ENCODE data around the gene NOL11.
A peak's percentile ranks its signal among the peaks of the same experiment; 100 is the strongest.
"Not testable (repeated sequence)": the region's sequence is repeated elsewhere in the genome, so short reads cannot be mapped to it uniquely, and the experiment has no call there.

Gene NOL11

DNA sequence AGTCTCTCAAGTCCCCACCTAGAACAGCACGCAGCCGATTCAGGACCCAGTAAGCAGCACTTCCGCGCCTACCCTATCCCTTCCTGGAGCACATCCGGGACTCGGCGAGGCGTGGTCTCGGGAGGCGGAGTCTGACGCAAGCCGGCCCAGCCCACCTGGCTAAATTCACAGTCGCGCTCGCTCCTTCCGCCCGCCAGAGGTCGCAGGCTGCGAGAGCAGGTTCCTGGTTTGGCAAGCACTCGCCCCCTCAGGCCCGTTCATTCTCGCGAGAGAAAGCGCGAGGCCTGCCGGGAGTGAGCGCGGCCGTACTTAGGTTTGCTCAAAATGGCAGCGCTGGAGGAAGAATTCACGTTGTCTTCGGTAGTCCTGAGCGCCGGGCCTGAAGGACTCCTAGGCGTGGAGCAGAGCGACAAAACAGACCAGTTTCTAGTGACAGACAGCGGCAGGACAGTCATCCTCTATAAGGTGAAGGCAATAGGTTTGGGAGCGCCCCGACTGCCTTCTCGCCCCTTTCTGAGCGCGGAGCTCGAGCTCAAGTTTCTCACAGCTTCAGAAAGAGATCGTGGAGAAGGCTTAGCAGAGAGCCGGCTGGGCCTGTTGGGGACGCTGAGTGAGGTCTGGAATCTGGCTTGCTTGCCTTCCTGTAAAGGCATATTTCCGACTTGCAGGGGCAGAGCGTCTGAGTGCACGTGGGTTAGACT lies at the start of gene NOL11:
Gene NOL11 (plus strand): TSS at position 313 of the 701 bp plus-strand sequence. CDS start 12 bp downstream, at position 325.
- peak; percentile 99 for DNase-seq (ENCODE audit: low read depth, low spot score)

DNA sequence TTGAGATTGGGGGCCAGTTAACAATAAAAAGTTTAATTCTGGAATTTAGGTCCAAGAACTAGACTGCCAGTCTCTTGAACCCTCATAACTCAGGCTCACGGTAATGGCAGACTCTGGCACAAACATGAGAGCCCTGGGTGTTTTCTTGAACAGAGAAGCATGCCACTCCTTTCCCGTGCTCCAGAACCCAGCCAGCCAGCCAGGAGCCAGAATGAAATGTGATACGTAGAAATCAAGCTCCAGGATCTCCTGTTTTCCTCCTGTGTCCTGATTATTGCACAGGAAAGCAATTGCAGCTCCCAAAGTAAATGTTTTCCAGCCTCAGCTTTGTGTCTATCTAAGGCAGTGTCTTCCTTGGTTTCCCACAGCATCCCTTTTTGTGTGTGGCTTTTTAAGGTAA lies 46.2 kb upstream of the NOL11 start:
- DNase-seq (ENCODE audit: low read depth, low spot score), result no peak

DNA sequence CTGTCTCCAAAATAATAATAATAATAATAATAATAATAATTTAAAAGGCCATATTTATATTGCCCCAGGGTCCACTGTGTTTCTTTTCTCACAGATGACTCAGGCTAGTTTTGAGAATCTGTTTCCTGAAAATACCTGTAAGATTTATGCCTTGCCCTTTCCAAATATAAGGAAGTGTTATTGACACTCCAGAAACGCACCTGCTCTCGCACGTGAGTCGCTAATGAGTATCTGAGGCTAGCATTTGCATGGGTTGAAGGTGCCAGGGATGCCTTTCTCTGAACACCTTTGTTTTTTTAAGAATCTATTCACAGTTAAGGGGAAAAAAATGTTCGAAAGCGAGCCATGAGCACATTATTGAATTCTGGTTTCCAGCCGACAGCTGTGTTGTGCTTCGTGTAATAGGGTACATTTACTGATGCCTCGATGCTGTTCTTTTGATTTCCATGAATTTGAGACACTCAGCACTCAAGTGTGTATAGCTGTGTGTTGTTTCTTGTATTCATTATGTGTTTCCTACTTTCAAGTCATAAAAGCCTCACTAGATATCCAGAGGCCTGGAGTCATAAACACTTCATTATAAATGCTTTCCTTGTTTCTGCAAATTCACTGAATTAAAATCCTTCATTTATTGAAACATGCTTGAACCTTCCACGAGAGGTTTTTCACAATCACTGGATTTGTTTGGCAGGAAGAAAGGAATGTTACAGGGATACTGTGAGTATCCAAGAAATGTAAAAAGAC lies 45.0 kb upstream of the NOL11 start:
- DNase-seq (ENCODE audit: low read depth, low spot score), result no peak

DNA sequence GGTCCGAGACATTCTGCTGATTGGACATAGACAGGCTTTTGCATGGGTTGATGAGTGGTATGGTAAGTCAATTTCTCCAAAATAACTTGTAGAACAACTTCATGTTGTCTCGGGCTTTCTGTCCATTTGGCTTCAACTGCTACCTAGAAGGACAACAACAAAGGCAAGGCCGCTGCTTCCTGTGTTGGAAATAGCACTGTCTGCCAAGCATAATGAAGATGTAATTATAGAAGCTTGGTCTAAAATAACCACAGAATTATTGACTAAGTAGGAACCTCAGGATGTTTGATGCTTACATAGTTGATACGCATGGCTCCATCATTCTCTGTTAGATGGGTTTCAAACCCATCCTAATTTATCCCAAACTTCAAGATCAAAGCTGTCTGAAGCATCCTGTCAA lies 42.3 kb upstream of the NOL11 start:
- no peak for DNase-seq (ENCODE audit: low read depth, low spot score)

DNA sequence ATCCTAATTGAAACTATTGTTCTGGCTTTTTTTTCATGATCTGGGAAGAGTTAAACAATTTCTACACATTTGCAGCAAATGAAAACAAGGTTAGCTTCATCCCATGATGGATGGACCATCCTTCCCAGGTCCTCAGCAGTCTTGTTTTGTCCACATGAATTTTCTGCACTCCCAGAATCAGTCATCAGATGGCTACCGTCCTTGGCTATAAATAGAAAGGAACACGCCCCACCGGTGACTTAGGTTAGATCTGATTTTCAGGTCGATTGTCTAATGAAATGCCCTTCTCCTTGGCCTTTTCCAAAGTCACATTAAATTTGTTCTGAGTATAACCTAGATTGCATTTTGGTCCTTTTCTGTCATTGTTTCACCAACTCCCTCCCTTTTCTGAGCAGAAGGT lies 41.4 kb upstream of the NOL11 start:
- no peak for DNase-seq (ENCODE audit: low read depth, low spot score)

DNA sequence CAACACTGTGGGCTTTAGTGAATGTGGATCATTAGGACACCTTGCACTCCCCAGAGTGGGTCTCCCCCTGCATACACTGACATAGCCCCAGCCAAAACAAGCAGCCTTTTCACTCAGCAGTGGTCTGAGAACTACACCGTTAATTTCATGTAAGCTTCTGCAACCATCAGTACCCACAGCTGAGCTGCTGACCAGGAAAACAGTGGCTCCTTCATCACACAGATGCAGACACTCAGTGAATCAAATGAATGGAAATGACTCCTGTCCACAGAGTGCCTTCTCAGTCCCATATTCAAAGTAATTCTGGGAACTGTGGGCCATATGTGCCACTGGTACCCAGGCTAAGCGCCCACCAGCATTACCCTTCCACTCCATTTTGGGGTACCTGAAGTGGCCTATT lies 39.3 kb upstream of the NOL11 start:
- DNase-seq (ENCODE audit: low read depth, low spot score), result no peak

DNA sequence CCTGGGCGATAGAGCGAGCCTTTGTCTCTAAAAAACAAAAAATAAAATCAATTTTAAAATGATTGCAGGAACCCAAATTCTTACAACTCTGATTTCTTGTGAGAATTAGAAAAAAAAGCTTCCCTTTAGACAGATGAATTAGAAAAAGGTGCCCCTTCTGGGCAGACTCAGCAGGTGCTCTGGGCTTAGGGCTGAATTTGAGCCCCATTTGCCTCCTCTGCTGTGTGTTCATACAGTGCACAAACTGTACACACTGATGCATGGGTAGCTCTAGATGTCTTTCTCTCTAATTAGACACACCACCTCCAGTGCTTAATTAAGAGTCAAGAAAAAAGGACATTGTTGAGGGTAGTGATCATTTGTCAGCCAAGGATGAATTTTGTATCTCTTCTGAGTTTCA lies 38.5 kb upstream of the NOL11 start:
- DNase-seq (ENCODE audit: low read depth, low spot score), result no peak

DNA sequence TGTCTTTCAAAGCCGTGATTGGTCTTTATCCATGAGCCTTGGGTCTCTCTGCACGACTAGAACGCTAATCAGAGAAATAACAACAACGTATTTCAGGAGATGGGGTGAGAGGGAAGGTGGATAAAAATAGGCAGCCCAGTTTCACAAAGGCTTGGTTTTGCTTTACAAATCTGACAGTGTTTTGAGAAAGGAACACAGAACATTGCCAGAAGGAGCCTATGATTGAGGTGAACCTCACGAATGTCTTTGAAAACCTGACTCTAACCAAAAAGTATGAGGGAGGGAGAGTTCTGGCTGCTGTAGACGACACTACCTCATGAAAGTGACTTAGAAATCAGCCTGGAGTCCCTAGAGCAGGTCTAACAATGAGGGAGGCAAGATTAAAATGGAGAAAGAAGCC lies 38.0 kb upstream of the NOL11 start:
- no peak for DNase-seq (ENCODE audit: low read depth, low spot score)

DNA sequence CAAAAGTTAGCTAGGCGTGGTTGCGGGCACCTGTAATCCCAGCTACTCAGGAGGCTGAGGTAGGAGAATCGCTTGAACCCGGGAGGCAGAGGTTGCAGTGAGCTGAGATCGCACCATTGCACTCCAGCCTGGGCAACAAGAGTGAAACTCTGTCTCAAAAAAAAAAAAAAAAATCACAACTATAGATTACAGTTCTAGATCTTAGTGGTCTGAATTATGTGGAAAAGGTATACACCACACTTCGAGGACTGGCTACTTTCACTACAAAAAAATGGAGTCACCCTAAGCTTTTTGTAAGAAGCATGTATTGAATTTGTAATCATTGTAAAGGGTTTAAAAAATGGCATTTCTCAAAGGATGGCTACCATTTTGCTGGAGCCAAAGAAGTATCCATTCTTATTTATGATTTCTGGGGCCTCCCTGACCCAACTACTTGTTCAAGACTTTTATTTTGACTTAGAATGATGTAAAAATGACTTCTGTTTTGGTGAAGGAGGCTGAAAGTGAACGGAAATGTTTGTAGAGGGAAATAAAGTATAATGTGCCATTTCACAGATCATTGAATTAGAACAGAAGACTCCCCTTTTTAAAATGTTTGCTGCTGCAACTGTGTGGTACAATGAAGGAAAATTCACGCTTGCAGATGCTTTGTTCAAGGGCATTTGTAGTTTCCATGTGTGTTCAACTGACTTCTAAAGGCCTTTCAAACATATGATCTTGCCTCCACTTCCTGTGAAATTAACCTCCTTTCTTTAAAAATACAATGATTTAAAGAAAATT lies 37.1 kb upstream of the NOL11 start:
- no peak for DNase-seq (ENCODE audit: low read depth, low spot score)

DNA sequence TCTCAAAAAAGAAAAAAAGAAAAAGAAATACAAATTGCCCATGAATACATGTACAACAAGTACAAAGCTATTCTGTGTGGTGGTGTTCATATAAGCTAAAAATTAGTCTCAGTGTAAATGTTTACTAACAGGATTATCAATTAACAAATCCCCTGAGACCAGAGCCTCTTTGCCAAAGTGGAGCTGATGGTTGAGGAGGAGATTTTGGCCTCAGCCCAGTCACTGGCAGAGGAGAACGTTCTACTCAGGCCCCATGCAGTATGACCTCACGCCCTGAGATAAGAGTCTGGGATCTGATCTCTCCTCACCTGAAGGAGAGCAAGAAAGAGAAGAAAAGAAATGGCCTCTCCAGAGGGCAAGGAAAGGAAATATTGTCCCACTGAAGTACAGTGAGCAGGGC lies 35.5 kb upstream of the NOL11 start:
- DNase-seq (ENCODE audit: low read depth, low spot score), result no peak

DNA sequence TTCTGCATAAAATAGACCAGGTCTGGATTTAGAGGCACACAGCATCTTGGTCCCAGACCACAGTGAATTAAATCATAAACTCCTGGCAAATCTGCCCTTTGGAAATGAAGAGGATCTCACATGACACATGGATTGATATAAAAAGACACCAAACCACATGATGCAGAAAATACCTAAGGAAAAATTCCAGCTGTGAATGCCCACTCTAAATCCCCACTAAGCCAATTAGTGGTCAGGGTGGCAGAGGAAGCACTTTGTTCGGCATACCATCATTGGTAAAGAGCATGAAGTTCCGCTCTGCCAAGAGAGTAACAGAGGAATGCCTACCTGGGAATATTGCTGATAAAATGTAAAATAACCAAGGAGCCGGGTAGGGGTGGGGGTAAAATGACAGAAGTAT lies 32.4 kb upstream of the NOL11 start:
- no peak for DNase-seq (ENCODE audit: low read depth, low spot score)

DNA sequence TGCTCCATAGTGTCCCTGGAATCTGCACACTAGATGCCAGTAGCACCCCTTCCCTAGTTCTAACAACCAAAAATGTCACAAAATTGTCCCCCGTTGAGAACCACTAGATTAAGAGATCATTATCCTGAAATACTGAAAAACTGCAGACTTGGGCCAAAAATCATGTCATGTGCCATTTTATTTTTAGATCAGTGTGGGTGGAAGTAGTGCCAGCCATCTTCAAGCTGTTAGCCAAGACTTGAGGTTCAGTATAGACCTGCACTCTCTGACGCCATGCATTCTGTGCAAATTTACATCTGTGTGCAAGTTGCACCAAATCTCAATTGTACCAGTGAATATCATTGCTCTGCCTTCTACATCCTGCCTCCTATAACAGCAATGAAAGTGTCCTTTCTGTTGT lies 31.5 kb upstream of the NOL11 start:
- DNase-seq (ENCODE audit: low read depth, low spot score), result no peak

DNA sequence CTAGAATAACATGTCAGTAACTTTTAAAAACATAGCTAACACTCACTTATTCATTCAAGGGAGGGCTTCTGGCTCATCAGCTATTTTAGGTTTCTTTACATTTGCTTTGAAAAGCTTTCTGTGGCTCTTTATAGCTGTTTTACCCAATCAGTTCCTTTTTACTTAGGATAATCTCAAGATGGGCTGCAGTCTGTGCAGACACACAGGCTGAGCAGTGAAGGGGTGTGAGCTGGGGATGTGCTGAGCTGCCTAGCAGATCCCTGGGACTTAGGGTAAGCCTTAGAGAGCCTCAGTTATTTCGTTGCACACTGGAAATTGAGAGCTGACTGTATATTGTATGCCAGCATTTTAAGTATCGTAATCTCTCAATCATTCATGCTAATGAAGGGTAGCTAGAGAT lies 30.2 kb upstream of the NOL11 start:
- DNase-seq (ENCODE audit: low read depth, low spot score), result no peak

DNA sequence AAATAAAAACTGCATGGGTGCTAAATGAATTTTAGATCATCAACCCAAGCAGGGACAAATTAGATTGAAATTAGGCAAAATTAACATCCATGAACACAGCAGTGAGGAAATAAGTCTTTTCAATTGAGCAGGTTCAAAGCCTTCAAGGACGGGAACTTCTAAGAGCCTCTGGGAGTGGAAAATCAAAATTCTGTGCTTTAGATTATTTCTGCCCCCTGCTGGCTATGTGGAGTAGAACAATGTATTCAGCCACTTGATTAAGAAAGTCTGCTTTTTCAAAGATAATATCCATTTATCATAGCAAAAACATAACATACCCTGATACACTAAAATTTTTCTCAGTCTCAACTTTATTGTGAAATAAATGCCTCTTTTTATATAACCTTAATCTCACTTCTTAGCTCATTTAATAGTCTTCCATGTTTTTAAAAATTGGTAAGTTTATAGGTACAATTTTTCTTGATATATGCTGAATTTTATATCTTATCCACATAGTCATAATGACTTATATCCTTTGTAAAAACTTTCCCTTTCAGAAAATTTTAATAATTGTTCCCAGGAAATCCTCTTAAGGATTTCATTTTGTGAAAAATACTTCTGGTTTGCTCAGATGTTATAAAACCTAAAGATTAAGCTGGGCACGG lies 28.1 kb upstream of the NOL11 start:
- DNase-seq (ENCODE audit: low read depth, low spot score), result peak; percentile 35

DNA sequence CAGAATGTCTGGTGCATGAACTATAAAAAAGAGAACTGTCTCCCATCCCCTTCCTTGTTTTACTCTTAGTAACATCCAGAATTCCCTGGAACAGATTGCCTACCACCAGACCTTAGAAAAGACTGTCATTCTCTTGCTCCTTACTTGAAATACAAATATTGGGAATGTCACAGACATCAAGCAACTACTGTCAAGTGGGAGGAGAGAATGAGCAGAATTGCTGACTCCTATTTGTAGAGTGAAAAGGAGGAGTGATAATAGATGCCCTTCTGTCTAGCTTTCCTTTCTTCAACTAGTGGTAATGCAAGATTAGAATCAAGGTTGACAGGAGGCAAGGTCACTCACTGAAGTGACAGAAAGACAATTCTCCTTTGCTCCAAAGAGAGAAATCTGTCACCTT lies 23.9 kb upstream of the NOL11 start:
- no peak for DNase-seq (ENCODE audit: low read depth, low spot score)

DNA sequence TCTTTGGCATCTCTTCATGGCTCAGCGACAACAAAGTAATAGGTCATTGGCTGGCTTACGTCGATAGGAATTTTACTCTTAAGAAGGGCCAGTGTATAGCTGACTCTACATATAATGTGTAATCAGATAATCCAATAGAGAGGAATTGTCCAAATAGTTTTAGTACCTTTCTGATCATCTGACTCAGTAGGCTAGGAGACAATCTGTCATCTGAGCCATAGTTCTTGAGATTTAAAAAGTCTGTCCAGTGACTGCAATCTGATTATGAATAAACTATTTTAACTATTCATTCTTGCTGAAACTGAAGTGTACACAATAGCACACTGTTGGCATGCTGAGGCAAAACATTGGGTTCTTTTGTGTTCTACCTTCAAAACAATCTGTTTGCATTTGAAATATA lies 21.4 kb upstream of the NOL11 start:
- no peak for DNase-seq (ENCODE audit: low read depth, low spot score)

DNA sequence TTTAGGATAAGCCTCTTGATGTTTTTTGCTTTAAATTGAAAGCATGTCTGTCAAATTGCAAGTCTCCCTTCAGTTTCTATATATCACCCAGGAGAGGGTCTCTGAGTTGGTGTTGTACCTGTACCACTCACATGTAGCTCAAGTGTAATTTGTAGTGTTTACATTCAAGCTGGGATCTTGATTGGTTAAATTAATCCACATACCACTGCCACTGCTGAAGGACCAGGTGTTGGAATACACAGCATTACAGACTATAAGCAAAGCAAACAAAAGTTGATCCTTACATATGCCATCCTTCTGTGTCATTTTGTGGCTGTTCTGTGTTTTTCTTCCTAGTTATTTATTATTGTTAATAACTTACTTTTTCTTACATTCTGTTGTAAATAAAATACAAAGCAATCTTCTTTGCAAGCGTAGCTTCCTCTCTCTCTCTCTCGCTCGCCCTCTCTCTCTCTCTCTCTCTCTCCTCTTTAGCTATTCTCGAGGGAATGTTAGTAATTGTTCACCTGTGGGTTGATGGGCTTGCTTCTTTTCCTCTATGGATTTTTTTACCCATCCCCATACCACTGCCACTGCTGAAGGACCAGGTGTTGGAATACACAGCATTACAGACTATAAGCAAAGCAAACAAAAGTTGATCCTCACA lies 20.8 kb upstream of the NOL11 start:
- no peak for DNase-seq (ENCODE audit: low read depth, low spot score)

DNA sequence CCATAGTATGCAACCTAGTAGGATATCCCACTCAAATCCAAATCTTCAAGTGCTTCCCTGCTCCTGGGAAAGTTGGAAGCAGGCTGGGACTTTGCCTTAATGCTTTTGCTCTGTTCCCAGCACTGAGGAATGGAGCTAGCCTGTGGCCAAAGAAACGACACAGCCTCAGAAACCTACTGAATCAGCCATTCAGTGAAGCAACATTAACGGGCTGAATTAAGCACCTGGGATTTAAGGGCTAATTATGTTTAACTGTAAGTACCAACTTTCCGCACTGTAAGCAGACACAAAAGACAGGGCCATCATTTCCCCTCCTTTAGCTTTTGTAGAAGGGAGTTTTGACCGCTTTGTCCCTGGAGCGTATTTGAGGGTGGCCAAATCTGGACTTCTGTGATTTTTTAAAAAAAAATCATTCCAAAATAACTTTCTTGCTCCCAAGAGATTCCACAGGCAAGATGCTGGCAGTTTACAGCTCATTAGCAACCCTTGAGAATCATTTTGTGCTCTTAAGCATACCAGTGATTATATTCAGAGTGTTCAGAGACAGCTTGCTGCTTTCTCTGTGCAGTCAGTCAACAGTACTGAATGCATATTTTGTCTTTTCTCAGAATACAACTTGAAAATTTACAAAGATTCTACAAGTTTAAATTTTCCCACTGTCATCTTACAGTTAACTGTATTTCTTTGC lies 17.6 kb upstream of the NOL11 start:
- no peak for DNase-seq (ENCODE audit: low read depth, low spot score)

DNA sequence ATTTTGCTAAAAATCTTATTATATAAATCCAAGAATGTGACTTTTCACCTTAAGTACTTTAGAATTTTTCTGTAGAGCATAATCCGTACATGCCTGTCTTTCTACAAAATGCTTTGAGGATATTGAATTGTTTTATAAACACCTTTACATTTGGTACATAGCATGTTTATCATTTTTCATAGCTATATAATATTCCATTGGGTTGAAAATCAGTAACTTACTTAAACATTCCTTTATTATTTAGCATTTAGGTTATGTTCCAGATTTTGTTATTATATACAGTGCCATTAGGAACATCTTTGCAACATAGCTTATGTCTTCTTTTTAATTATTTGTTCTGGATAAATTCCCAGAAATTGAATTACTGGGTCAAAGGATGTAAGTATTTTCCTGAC lies 17.0 kb upstream of the NOL11 start:
- no peak for DNase-seq (ENCODE audit: low read depth, low spot score)

DNA sequence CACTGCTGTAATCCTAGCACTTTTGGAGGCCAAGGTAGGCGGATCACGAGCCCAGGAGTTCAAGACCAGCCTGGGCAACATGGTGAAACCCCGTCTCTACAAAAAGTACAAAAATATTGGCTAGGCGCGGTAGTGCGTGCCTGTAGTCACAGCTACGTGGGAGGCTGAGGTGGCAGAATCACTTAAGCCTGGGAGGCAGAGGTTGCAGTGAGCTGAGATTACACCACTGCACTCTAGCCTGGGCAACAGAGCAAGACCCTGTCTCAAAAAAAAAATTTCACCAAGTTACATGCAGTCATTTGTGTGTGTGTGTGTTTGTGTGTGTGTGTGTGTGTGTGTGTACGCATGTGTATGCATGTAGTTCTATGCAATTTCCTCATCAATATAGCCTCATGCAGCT lies 14.9 kb upstream of the NOL11 start:
- DNase-seq (ENCODE audit: low read depth, low spot score), result not testable (repeated sequence)

DNA sequence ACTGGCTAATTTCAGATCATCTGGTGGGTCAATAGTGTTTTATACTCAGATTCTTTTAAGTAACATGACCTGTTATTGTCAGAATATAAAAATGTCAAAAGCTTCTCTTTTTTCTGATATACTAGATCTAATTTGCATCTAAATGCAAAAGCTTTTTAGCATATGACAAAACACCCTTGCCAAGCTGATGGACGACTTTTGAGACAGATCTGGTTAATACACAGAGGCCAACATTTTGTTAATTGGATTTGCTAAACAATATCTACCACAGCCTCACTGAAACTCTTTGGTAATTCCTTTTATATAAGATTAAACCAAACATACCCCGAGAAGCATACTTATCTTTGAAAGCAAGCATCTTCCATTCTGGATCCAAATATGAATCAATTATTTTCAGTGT lies 10.3 kb upstream of the NOL11 start:
- DNase-seq (ENCODE audit: low read depth, low spot score), result no peak
